ENCODE results near the gene MYF5.

GRCh38 chr12:80681786-80682185 is 34.9 kb upstream of the MYF5 start:
- TF ChIP-seq USF2 (CRISPR knock-in tag; IDR thresholded peaks at IDR 0.05) (no peak), NFYB (CRISPR knock-in tag; conservative IDR thresholded peaks at IDR 0.05; ENCODE audit: low read depth) (no peak), ESRRA (CRISPR knock-in tag; IDR thresholded peaks at IDR 0.05; ENCODE audit: borderline replicate concordance) (no peak)
